Esophagus mucosa (tissue), 1 donor: ENCODE measurements around the gene CD163L1. TPM values are rescaled to one million over a fixed set of nuclear protein-coding genes. Genes with fewer than 3 reads are reported as not detected.

Experiments
- ATAC-seq: fragments of 200-7000 bp; cut with Tn5 transposase; one replicate; pipeline ENCODE4 v1.9.1; 2020
- total RNA-seq: library from RNA; stranded (reverse); gene quantifications from one replicate; pipeline ENCODE4 v1.2.4, GENCODE V29; 2023
- donor health status: DM: yes; HTN: yes; CAD: no.

The CD163L1 gene
- total RNA-seq, 1 donor from 2014 or later = 0.60 TPM

DNA sequence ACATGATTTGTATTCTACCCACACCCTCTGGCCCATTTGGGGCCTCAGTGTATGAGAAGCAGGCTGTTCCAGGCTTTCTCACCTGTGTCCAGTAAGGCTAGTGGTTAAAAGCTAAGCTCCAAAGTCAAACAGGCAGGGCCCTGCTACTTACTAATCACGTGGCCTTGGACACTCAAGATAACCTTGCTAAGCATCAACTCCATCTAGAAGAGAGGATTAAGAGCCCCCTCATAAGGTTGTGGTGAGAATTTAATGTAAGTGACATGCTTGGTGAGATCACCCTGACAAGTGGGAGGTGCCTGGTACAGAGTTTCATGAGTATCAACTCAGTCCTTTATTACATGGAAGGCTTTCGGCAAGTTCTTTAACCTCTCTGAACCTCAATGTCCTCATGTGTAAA lies 122.3 kb downstream of the CD163L1 start:
- no peak for ATAC-seq

DNA sequence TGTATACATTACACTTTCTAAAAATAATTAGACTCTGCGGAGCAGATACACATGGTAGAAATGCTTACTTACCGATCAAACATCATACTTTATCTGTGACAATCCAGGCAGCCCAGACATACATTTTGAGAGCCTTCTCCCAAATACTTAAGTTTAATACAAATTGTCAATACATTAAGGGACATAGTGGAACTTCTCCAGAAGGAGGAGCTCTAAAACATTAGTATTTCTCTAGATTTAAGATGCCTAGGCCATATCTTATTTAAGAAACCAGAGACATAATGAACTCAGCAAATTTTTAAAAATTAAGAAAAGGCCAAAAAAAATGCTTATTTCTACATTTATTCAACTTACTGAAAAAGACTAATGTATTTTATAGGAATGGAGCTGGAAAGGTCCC lies 124.0 kb downstream of the CD163L1 start:
- ATAC-seq = no peak

DNA sequence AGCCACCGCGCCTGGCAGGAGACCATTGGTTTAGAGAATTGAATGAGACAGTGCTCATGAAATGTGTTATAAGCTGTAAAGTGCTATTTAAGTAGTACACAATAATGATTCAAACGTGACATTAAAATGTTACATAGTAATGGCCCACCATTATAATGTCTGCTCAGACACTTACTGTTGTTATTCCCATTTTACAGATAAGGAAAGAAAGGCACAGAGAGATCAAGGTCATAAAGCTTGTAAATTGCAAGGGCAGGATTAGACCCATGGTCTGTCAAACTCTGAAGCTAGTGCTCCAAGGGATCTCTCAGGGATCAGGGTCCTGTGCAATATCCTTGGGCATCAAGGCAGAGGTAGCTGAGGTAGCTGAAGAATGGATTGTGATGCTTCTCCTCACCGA lies 133.9 kb downstream of the CD163L1 start:
- no peak for ATAC-seq

Other genes starting within 250 kb of the CD163L1 start
- not detected for gene ACSM4, start 140.1 kb downstream of the CD163L1 start, total RNA-seq
- gene CD163, start 59.6 kb upstream of the CD163L1 start, total RNA-seq = 5.8 TPM
- gene APOBEC1, start 221.8 kb upstream of the CD163L1 start, total RNA-seq = not detected